Left lung (tissue), 10 donors: ENCODE measurements around the gene NT5C1A. TPM values are rescaled to one million over a fixed set of nuclear protein-coding genes. Genes with fewer than 3 reads are reported as not detected.

Experiments
- ATAC-seq: fragments of 200-7000 bp; cut with Tn5 transposase; one replicate; pipeline ENCODE4 v1.9.1; 2020; ENCODE audit warnings: moderate library complexity
- DNase-seq, 4 donors: peaks; one replicate each; pipeline ENCODE4 v3.0.0-alpha.2; 2013 to 2020
- H3K27ac ChIP-seq, 2 donors: fragments of 200-600 bp; sonication (generic) in 1 of 2; one replicate each; pipeline versions ENCODE4 v1.5.0 to v1.8.0; 2020 to 2021
- H3K27me3 ChIP-seq, 2 donors: fragments of 200-600 bp; sonication (generic) in 1 of 2; one replicate each; pipeline versions ENCODE4 v1.5.0 to v1.8.0; 2020 to 2021
- H3K36me3 ChIP-seq, 2 donors: fragments of 200-600 bp; sonication (generic) in 1 of 2; one replicate each; pipeline versions ENCODE4 v1.5.0 to v1.8.0; 2020 to 2021
- H3K4me1 ChIP-seq, 2 donors: fragments of 200-600 bp; one replicate each; pipeline ENCODE4 v1.8.0; 2021
- H3K4me3 ChIP-seq, 2 donors: fragments of 200-600 bp; sonication (generic) in 1 of 2; one replicate each; pipeline versions ENCODE4 v1.5.0 to v1.8.0; 2020 to 2021; ENCODE audit warnings: mild to moderate bottlenecking in 1 of 2
- H3K9me3 ChIP-seq, 2 donors: fragments of 200-600 bp; sonication (generic) in 1 of 2; one replicate each; pipeline versions ENCODE4 v1.5.0 to v1.8.0; 2020 to 2021
- CTCF ChIP-seq, 2 donors: fragments of 200-600 bp; sonication (generic) in 1 of 2; IDR thresholded peaks; one replicate each; pipeline versions ENCODE4 v1.5.0 to v1.8.0; 2021; ENCODE audit warnings: antibody characterized with exemption in 2 of 2
- intact Hi-C, 2 donors: fragments of 100-400 bp; cut with DNase I; formaldehyde crosslinking; loops; one replicate each; pipeline versions ENCODE4 v1.11.2 to v1.14.2; 2022
- polyA plus RNA-seq, 6 donors: library from polyadenylated mRNA; unstranded; fragments of 120-200 nt; gene quantifications; one replicate each; pipeline ENCODE4 v1.2.1, GENCODE V29; 2013; ENCODE audit not compliant: insufficient read length in 6 of 6
- total RNA-seq, 2 donors: library from RNA; stranded (reverse); fragmentation: NEBNext Ultra II Directional; extraction: Animal tissue kit (Norgen Biotek cat#: 25700); gene quantifications; one replicate each; pipeline ENCODE4 v1.2.1, GENCODE V29; 2021
- donor health status: DM: no; HTN: yes; CAD: no.
- donor health status: DM: no; HTN: no; CAD: no.

Gene NT5C1A
- total and polyA plus RNA-seq, 8 donors = 0.21 to 8.9 (median 0.24) TPM; not detected in 3

- no peak for TF ChIP-seq CTCF (IDR thresholded peaks at IDR 0.05)
- H3K36me3 ChIP-seq = no peaks in the 10 kb centered on the region
- peaks cover 14 to 86% of the 10 kb centered on the region in 2 donors for H3K27me3 ChIP-seq
- no peaks in the 10 kb centered on the region for H3K9me3 ChIP-seq
- DNase-seq = no peak
- H3K4me1 ChIP-seq = peaks cover 11 to 24% of the 10 kb centered on the region in 2 donors
- no peak for ATAC-seq
- H3K4me3 ChIP-seq = no peak overlapping the region
- no peak overlapping the region for H3K27ac ChIP-seq
- intact Hi-C loops = no loop called here
Observed at GRCh38 chr1:39695016-39695415, 23.1 kb upstream of the NT5C1A start.

GRCh38 chr1:39694026-39694425 is 22.1 kb upstream of the NT5C1A start:
- Histone ChIP-seq H3K4me1 (peaks cover 11 to 24% of the 10 kb centered on the region in 2 donors), H3K27me3 (peaks cover 14 to 96% of the 10 kb centered on the region in 2 donors), H3K4me3 (no peak overlapping the region), H3K36me3 (no peaks in the 10 kb centered on the region), H3K27ac (no peak overlapping the region), H3K9me3 (no peaks in the 10 kb centered on the region)
- intact Hi-C loops = no loop called here
- no peak for DNase-seq
- ATAC-seq = no peak
- no peak for TF ChIP-seq CTCF (IDR thresholded peaks at IDR 0.05)

- intact Hi-C loops = no loop called here
- ATAC-seq (peak; percentile 71), DNase-seq (peak in 3 of 4 donors; percentile 51 to 83 (median 60))
- Histone ChIP-seq H3K27ac (no peak overlapping the region), H3K4me1 (peaks cover 11 to 24% of the 10 kb centered on the region in 2 donors), H3K27me3 (peaks cover 14 to 97% of the 10 kb centered on the region in 2 donors), H3K36me3 (no peaks in the 10 kb centered on the region), H3K9me3 (no peaks in the 10 kb centered on the region), H3K4me3 (peak overlapping the region in 1 of 2 donors; percentile 25)
- no peak for TF ChIP-seq CTCF (IDR thresholded peaks at IDR 0.05)
Observed at GRCh38 chr1:39692152-39693074, 20.5 kb upstream of the NT5C1A start.

GRCh38 chr1:39691383-39692151 is 19.7 kb upstream of the NT5C1A start, which contains the start of gene HPCAL4:
TSS of gene HPCAL4 (minus strand) at chr1:39691433. CDS start at chr1:39684603, 6,830 bp downstream.
- no peaks in the 10 kb centered on the region for H3K36me3 ChIP-seq
- H3K4me1 ChIP-seq = peaks cover 11 to 24% of the 10 kb centered on the region in 2 donors
- peak within 1 kb of the TSS; percentile 2 to 25 for H3K4me3 ChIP-seq
- H3K9me3 ChIP-seq = no peaks in the 10 kb centered on the region
- intact Hi-C loops = no loop called here
- TF ChIP-seq CTCF (IDR thresholded peaks at IDR 0.05) = no peak
- ATAC-seq = peak; percentile 98
- peaks cover 14 to 98% of the 10 kb centered on the region in 2 donors for H3K27me3 ChIP-seq
- no peak within 1 kb of the TSS for H3K27ac ChIP-seq
- DNase-seq = peak; percentile 74 to 96 (median 90)
